ENCODE results near the gene GPN3. TPM values are rescaled to one million over a fixed set of nuclear protein-coding genes. Genes with fewer than 3 reads are reported as not detected.
A peak's percentile ranks its signal among the peaks of the same experiment; 100 is the strongest.
"Not testable (repeated sequence)": the region's sequence is repeated elsewhere in the genome, so short reads cannot be mapped to it uniquely, and the experiment has no call there.

Gene GPN3
- total RNA-seq, 1 donor: 27.4 TPM

GRCh38 chr12:110421159-110421661 lies 46.8 kb downstream of the GPN3 start:
- no peak for DNase-seq (ENCODE audit: low read depth)
- H3K4me3 ChIP-seq (ENCODE audit: low read depth, low read length): no peak overlapping the region
- TF ChIP-seq CTCF (IDR thresholded peaks at IDR 0.05; ENCODE audit: insufficient read depth, low read length): no peak

GRCh38 chr12:110420644-110421043 lies 47.4 kb downstream of the GPN3 start:
- not testable (repeated sequence) for H3K4me3 ChIP-seq (ENCODE audit: low read depth, low read length); DNase-seq (ENCODE audit: low read depth)

GRCh38 chr12:110417113-110417512 lies 50.9 kb downstream of the GPN3 start:
- not testable (repeated sequence) for H3K4me3 ChIP-seq (ENCODE audit: low read depth, low read length); DNase-seq (ENCODE audit: low read depth)

DNA sequence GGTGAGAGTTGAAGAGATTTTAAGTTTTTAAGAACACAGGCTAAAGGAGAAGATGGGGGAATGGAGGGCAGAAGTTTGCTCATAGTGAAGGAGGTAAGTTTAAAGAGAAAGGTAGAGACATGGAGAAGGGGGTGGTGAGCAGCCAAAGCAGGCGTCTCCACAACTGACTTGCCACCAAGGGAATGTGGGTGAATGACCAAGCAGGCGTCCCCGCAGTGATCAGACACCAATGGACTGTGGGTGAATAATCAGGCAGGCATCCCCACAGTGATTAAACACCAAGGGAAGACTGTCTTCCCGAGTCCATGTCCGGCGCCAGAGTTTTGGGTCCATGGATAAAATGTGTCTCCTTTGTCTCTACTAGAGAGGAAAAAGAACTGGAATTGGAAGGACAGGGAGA lies 58.0 kb downstream of the GPN3 start:
- not testable (repeated sequence) for DNase-seq (ENCODE audit: low read depth); H3K4me3 ChIP-seq (ENCODE audit: low read depth, low read length)

DNA sequence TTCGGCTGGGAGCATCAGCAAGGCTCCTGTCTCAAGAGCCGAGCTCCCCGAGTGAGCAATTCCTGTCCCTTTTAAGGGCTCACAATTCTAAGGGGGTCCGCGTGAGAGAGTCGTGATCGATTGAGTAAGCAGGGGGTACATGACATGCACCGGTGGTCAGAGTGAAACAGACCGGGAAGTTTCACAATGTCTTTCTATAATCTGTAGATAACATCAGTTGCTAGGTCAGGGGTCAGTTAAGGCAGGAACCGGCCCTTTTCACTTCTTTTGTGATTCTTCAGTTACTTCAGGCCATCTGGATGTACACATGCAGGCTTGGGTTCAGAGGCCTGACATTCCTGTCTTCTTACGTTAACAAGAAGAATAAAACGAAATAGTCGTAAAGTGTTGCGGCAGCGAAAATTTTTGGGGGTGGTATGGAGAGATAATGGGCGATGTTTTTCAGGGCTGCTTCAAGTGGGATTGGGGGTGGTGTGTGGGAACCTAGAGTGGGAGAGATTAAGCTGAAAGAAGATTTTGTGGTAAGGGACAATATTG lies 62.9 kb downstream of the GPN3 start:
- DNase-seq (ENCODE audit: low read depth); H3K4me3 ChIP-seq (ENCODE audit: low read depth, low read length): not testable (repeated sequence)

- TF ChIP-seq CTCF (IDR thresholded peaks at IDR 0.05; ENCODE audit: insufficient read depth, low read length): no peak
- peak overlapping the region; percentile 93 for H3K4me3 ChIP-seq (ENCODE audit: low read depth, low read length)
- peak; percentile 69 for DNase-seq (ENCODE audit: low read depth)
These were observed 63.9 kb downstream of the GPN3 start for GRCh38 chr12:110403976-110404682.

- peak within 1 kb of the TSS; percentile 93 for H3K4me3 ChIP-seq (ENCODE audit: low read depth, low read length)
- peak; percentile 93 for DNase-seq (ENCODE audit: low read depth)
- peak; percentile 17 for TF ChIP-seq CTCF (IDR thresholded peaks at IDR 0.05; ENCODE audit: insufficient read depth, low read length)
These were observed 64.7 kb downstream of the GPN3 start, which contains the start of gene ANAPC7 for GRCh38 chr12:110403146-110403975. Gene ANAPC7, minus strand, starts transcription at chr12:110403708. Its CDS starts 81 bp downstream, at chr12:110403627.

Small RNA genes lying within 50 kb of the gene (small RNA-seq; reads per million reads assigned to genes)
- gene RF00278: not detected

Other genes starting within 250 kb of the GPN3 start
- 99.7 and 139 TPM in 2 replicates for gene ATP2A2, start 187.0 kb downstream of the GPN3 start, total RNA-seq (ENCODE audit: low replicate concordance)
- gene ANAPC7, start 64.5 kb downstream of the GPN3 start, total RNA-seq (ENCODE audit: low replicate concordance): 25.8 and 41.0 TPM in 2 replicates
- gene ARPC3, start 17.9 kb downstream of the GPN3 start, total RNA-seq (ENCODE audit: low replicate concordance): 289 and 391 TPM in 2 replicates
- gene FAM216A, start 588 bp upstream of the GPN3 start, total RNA-seq (ENCODE audit: low replicate concordance): 16.4 and 17.4 TPM in 2 replicates
- gene VPS29, start 33.9 kb upstream of the GPN3 start, total RNA-seq (ENCODE audit: low replicate concordance): 83.2 and 88.9 TPM in 2 replicates
- 2.3 and 5.5 TPM in 2 replicates for gene RAD9B, start 34.1 kb upstream of the GPN3 start, total RNA-seq (ENCODE audit: low replicate concordance)
- 6.1 and 11.9 TPM in 2 replicates for gene PPTC7, start 115.1 kb upstream of the GPN3 start, total RNA-seq (ENCODE audit: low replicate concordance)
- 46.3 and 80.4 TPM in 2 replicates for gene TCTN1, start 145.9 kb upstream of the GPN3 start, total RNA-seq (ENCODE audit: low replicate concordance)
- gene HVCN1, start 220.9 kb upstream of the GPN3 start, total RNA-seq (ENCODE audit: low replicate concordance): 0.74 and 2.6 TPM in 2 replicates

Data from fibroblast of the aortic adventitia (primary cell).